Panc1 (cell line): ENCODE results near the gene KIF4B.

Experiments used
- CTCF ChIP-seq: fragments of 450-650 bp; IDR thresholded peaks from 2 replicates; pipeline ENCODE4 v1.5.1; 2017; ENCODE audit warnings: mild to moderate bottlenecking
- REST ChIP-seq, 2 experiments: IDR thresholded peaks; 2 replicates each; pipeline ENCODE4 v1.6.1; 2011 to 2012; ENCODE audit warnings: low read depth in 2 of 2, control low read depth in 1 of 2, low read length in 1 of 2, mild to moderate bottlenecking in 1 of 2, moderate library complexity in 1 of 2; ENCODE audit not compliant: insufficient read depth in 1 of 2

GRCh38 chr5:154993461-154993860, 20.1 kb upstream of the KIF4B start:
- TF ChIP-seq REST (IDR thresholded peaks at IDR 0.05; ENCODE audit: insufficient read depth in 1 of 2, low read depth in 2 of 2, low read length in 1 of 2) (no peak), CTCF (no peak)
